GM19372 (cell line): ENCODE results near the gene COG3.

Experiments
- ATAC-seq: cut with Tn5 transposase; IDR thresholded peaks from one replicate; pipeline ENCODE4 v1.9.1; 2021; ENCODE audit warnings: mild to moderate bottlenecking, low read depth, moderate library complexity; ENCODE audit not compliant: unreplicated experiment

COG3 gene

GRCh38 chr13:45500492-45501174 is 35.9 kb downstream of the COG3 start:
- ATAC-seq, result no peak

GRCh38 chr13:45501175-45501526 is 36.4 kb downstream of the COG3 start:
- no peak for ATAC-seq

- ATAC-seq, result no peak
These were observed 38.9 kb downstream of the COG3 start for GRCh38 chr13:45503658-45504057.

GRCh38 chr13:45506811-45507210 is 42.1 kb downstream of the COG3 start:
- ATAC-seq, result no peak

GRCh38 chr13:45508776-45509175 is 44.0 kb downstream of the COG3 start:
- ATAC-seq, result no peak

- no peak for ATAC-seq
These were observed 45.9 kb downstream of the COG3 start for GRCh38 chr13:45510672-45511071.

GRCh38 chr13:45511310-45512097 is 46.8 kb downstream of the COG3 start:
- no peak for ATAC-seq

- no peak for ATAC-seq
These were observed 47.4 kb downstream of the COG3 start for GRCh38 chr13:45512098-45512496.

GRCh38 chr13:45516757-45517156 is 52.0 kb downstream of the COG3 start:
- no peak for ATAC-seq

- ATAC-seq, result no peak
These were observed 53.9 kb downstream of the COG3 start for GRCh38 chr13:45518525-45519245.

GRCh38 chr13:45519493-45519892 is 54.8 kb downstream of the COG3 start:
- ATAC-seq, result no peak

- ATAC-seq, result no peak
These were observed 56.6 kb downstream of the COG3 start for GRCh38 chr13:45521297-45521696.

- no peak for ATAC-seq
These were observed 57.8 kb downstream of the COG3 start for GRCh38 chr13:45522571-45522970.

- no peak for ATAC-seq
These were observed 63.1 kb downstream of the COG3 start for GRCh38 chr13:45527699-45528462.

GRCh38 chr13:45529758-45530157 is 65.0 kb downstream of the COG3 start:
- ATAC-seq, result no peak

- no peak for ATAC-seq
These were observed 69.9 kb downstream of the COG3 start for GRCh38 chr13:45534604-45535003.

- ATAC-seq, result no peak
These were observed 71.5 kb downstream of the COG3 start for GRCh38 chr13:45536224-45536623.

- no peak for ATAC-seq
These were observed 72.8 kb downstream of the COG3 start for GRCh38 chr13:45537516-45537915.

GRCh38 chr13:45538382-45538781 is 73.6 kb downstream of the COG3 start:
- no peak for ATAC-seq

- ATAC-seq, result no peak
These were observed 75.5 kb downstream of the COG3 start for GRCh38 chr13:45540195-45540594.

- ATAC-seq, result no peak
These were observed 76.1 kb downstream of the COG3 start for GRCh38 chr13:45540864-45541263.
